GM12878 (cell line): Measurements from ENCODE around the gene ARF5. TPM values are rescaled to one million over a fixed set of nuclear protein-coding genes. Genes with fewer than 3 reads are reported as not detected.
A peak's percentile ranks its signal among the peaks of the same experiment; 100 is the strongest.

Experiments used
- ATAC-seq: fragments of 200-7000 bp; cut with Tn5 transposase; 3 replicates; pipeline ENCODE4 v1.9.1; 2020; ENCODE audit warnings: mild to moderate bottlenecking, moderate library complexity
- BruUV-seq: library from RNA; stranded (reverse); fragments of 400-500 nt; replicated peaks from 2 replicates; lab custom pipeline; 2021; lab: Mats Ljungman, UMichigan
- CTCF ChIA-PET: fragments of 300-600 bp; sonication (Branson Sonifier 250); formaldehyde crosslinking; extraction: SDS; loops from one replicate; lab custom pipeline; 2021; ENCODE audit warnings: inconsistent platforms; lab: Yijun Ruan, JAX
- POLR2A ChIA-PET: fragments of 350-600 bp; formaldehyde crosslinking; extraction: SDS; loops from one replicate; lab custom pipeline; 2021; ENCODE audit warnings: inconsistent platforms; lab: Charles Lee
- RAD21 ChIA-PET: fragments of 300-600 bp; sonication (Branson Sonifier 250); formaldehyde crosslinking; loops from one replicate; lab custom pipeline; 2023; ENCODE audit warnings: antibody characterized with exemption; ENCODE audit not compliant: unreplicated experiment; lab: Charles Lee
- SMC1A ChIA-PET: fragments of 300-600 bp; sonication (Branson Sonifier 250); formaldehyde crosslinking; loops from one replicate; lab custom pipeline; 2023; ENCODE audit not compliant: unreplicated experiment, uncharacterized antibody; lab: Charles Lee
- DNase-seq: peaks from one replicate; pipeline ENCODE4 v3.0.0-alpha.2; 2011; ENCODE audit warnings: low read depth, low spot score
- FAIRE-seq: peaks from 3 replicates; lab custom pipeline; 2011; peaks lifted over from hg19 to GRCh38; lab: Jason Lieb, UNC
- H2AFZ ChIP-seq: 2 replicates; pipeline ENCODE4 v1.6.0; 2011; ENCODE audit warnings: low read depth, low read length, control low read depth; ENCODE audit not compliant: control insufficient read depth
- H3K27ac ChIP-seq: 2 replicates; pipeline ENCODE4 v1.5.1; 2011; ENCODE audit warnings: control low read depth; ENCODE audit not compliant: control insufficient read depth, insufficient read depth
- H3K27me3 ChIP-seq, 2 experiments: replicated peaks in 1 of 2; 2 replicates each; pipeline versions ENCODE4 v1.6.0 to v1.6.1; 2011; ENCODE audit warnings: low read length in 1 of 2; ENCODE audit not compliant: control insufficient read depth in 2 of 2, insufficient read depth in 2 of 2
- H3K36me3 ChIP-seq, 2 experiments: 2 replicates each; pipeline ENCODE4 v1.5.1; 2011; ENCODE audit warnings: low read length in 1 of 2; ENCODE audit not compliant: control insufficient read depth in 2 of 2, insufficient read depth in 2 of 2
- H3K4me1 ChIP-seq: 2 replicates; pipeline ENCODE4 v1.6.1; 2011; ENCODE audit warnings: mild to moderate bottlenecking, low read length, moderate library complexity, mixed read lengths; ENCODE audit not compliant: control insufficient read depth, insufficient read depth
- H3K4me2 ChIP-seq: 2 replicates; pipeline ENCODE4 v1.6.0; 2011; ENCODE audit warnings: control low read depth; ENCODE audit not compliant: control insufficient read depth, insufficient read depth
- H3K4me3 ChIP-seq: fragments of 200-600 bp; sonication (generic); 2 replicates; pipeline ENCODE4 v1.5.1; 2016
- H3K79me2 ChIP-seq: 2 replicates; pipeline ENCODE4 v1.6.0; 2011; ENCODE audit warnings: low read length; ENCODE audit not compliant: control insufficient read depth, insufficient read depth
- H3K9ac ChIP-seq: 2 replicates; pipeline ENCODE4 v1.8.0; 2011; ENCODE audit warnings: low read length, control low read depth, mixed read lengths; ENCODE audit not compliant: control insufficient read depth, insufficient read depth
- H3K9me3 ChIP-seq: replicated peaks from 3 replicates; pipeline ENCODE4 v1.5.1; 2011; ENCODE audit warnings: mild to moderate bottlenecking, low read length; ENCODE audit not compliant: control insufficient read depth, insufficient read depth
- H4K20me1 ChIP-seq: 2 replicates; pipeline ENCODE4 v1.6.0; 2011; ENCODE audit not compliant: control insufficient read depth, insufficient read depth
- KDM1A ChIP-seq: fragments of 200-600 bp; sonication (generic); IDR thresholded peaks from 2 replicates; pipeline ENCODE4 v1.6.1; 2016; ENCODE audit warnings: borderline replicate concordance
- PAX8 ChIP-seq: fragments of 450-650 bp; IDR thresholded peaks from 2 replicates; pipeline ENCODE4 v1.6.1; 2017; ENCODE audit warnings: mild to moderate bottlenecking, moderate library complexity
- PML ChIP-seq: IDR thresholded peaks from 2 replicates; pipeline ENCODE4 v1.6.1; 2012; ENCODE audit warnings: low read length, inconsistent platforms
- RCOR1 ChIP-seq: conservative IDR thresholded peaks from 2 replicates; pipeline ENCODE4 v1.6.1; 2012; ENCODE audit warnings: low read depth, low read length, improper control_type of control experiment
- SPI1 ChIP-seq: IDR thresholded peaks from 2 replicates; pipeline ENCODE4 v1.6.1; 2011; ENCODE audit warnings: low read depth, mild to moderate bottlenecking, low read length, moderate library complexity, borderline replicate concordance; ENCODE audit not compliant: insufficient read depth
- WGBS: methylation state at CpG from one replicate; pipeline ENCODE4 v1.1.6; 2016; ENCODE audit warnings: low lambda C conversion rate; ENCODE audit not compliant: insufficient replicate concordance, insufficient coverage; ENCODE audit errors: missing lambda C conversion rate; 5-methylcytosine and 5-hydroxymethylcytosine counted together
- in situ Hi-C: fragments of 300-500 bp; cut with MboI; formaldehyde crosslinking; loops from 9 replicates; pipeline ENCODE4 v1.14.3; 2018; ENCODE audit warnings: mixed read lengths
- intact Hi-C: fragments of 100-400 bp; cut with micrococcal nuclease; formaldehyde crosslinking; loops from one replicate; pipeline ENCODE4 v1.14.2; 2022; ENCODE audit not compliant: unreplicated experiment
- polyA plus RNA-seq, 11 experiments: library from polyadenylated mRNA; depleted of rRNA in 4 of 11; unstranded in 6 of 11; stranded (reverse) in 5 of 11; fragments of >200 nt; fragmentation: Nextera tagmentation in 4 of 11; fragmentation: Illumina TruSeq in 1 of 11; extraction: Ambion mirVana in 4 of 11; extraction: Trizol in 1 of 11; gene quantifications; 1 replicate in 1 of 11; 2 replicates in 10 of 11; pipeline versions ENCODE4 v1.2.1 to v1.2.3, GENCODE V29; 2011 to 2016; ENCODE audit warnings: inconsistent platforms in 2 of 11, missing spikeins in 2 of 11, low read depth in 1 of 11
- total RNA-seq, 4 experiments: library from RNA; depleted of rRNA in 3 of 4; stranded (reverse); fragments of >200 nt in 3 of 4; fragmentation: Illumina TruSeq in 1 of 4; extraction: Trizol in 1 of 4; gene quantifications; 2 replicates each; pipeline versions ENCODE4 v1.2.1 to v1.2.3, GENCODE V29; 2013 to 2021
- TF ChIP-seq, protein P1 (sequence below): fragments of 450-650 bp; conservative IDR thresholded peaks from 2 replicates; pipeline ENCODE4 v1.6.1; 2017; ENCODE audit warnings: mild to moderate bottlenecking, moderate library complexity
- TF ChIP-seq, protein P2 (sequence below), 3 experiments: IDR thresholded peaks in 2 of 3; conservative IDR thresholded peaks in 1 of 3; 2 replicates each; pipeline ENCODE4 v1.5.1; 2011; ENCODE audit warnings: low read depth in 3 of 3, low read length in 3 of 3, mild to moderate bottlenecking in 3 of 3, control low read depth in 2 of 3, moderate library complexity in 2 of 3, inconsistent platforms in 1 of 3, mixed read lengths in 1 of 3; ENCODE audit not compliant: control insufficient read depth in 2 of 3, insufficient read depth in 1 of 3; ENCODE audit errors: extremely low read depth in 1 of 3

Gene ARF5
- total and polyA plus RNA-seq, 10 of the 15 experiments (the other 5 are each of a cell fraction or from before 2014, with no cell fraction given): 11.0 to 210 (median 131) TPM

DNA sequence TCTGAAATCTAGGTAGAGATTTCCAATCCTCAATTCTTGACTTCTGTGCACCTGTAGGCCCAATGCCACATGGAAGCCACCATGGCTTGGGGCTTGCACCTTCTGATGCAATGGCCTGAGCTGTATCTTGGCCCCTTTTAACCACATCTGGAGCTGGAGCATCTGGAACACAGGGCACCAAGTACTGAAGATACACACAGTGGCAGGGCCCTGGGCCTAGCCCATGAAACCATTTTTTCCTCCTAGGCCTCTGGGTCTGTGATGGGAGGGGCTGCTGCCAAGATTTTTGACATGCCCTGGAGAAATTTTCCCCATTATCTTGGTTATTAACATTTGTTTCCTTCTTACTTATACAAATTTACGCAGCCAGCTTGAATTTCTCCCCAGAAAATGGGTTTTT lies 41.9 kb upstream of the ARF5 start:
- no peak for FAIRE-seq
- H3K4me2 ChIP-seq: no peak overlapping the region
- H3K9me3 ChIP-seq: no peaks in the 10 kb centered on the region; the same call in 2 of the 3 replicates
- no peak overlapping the region for H3K27ac ChIP-seq
- H2AFZ ChIP-seq: no peak overlapping the region
- RAD21 ChIA-PET: no interaction called here
- in situ Hi-C loops: no loop called here
- no peak overlapping the region for H3K9ac ChIP-seq
- H3K36me3 ChIP-seq: no peaks in the 10 kb centered on the region
- TF ChIP-seq, protein P1, sequence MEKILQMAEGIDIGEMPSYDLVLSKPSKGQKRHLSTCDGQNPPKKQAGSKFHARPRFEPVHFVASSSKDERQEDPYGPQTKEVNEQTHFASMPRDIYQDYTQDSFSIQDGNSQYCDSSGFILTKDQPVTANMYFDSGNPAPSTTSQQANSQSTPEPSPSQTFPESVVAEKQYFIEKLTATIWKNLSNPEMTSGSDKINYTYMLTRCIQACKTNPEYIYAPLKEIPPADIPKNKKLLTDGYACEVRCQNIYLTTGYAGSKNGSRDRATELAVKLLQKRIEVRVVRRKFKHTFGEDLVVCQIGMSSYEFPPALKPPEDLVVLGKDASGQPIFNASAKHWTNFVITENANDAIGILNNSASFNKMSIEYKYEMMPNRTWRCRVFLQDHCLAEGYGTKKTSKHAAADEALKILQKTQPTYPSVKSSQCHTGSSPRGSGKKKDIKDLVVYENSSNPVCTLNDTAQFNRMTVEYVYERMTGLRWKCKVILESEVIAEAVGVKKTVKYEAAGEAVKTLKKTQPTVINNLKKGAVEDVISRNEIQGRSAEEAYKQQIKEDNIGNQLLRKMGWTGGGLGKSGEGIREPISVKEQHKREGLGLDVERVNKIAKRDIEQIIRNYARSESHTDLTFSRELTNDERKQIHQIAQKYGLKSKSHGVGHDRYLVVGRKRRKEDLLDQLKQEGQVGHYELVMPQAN: no peak
- TF ChIP-seq PML (no peak), PAX8 (no peak)
- TF ChIP-seq, all 136 proteins: peak for 0
- intact Hi-C loops: no loop called here
- no peak for DNase-seq
- CTCF ChIA-PET: no interaction called here
- POLR2A ChIA-PET: no interaction called here
- no peak for ATAC-seq
- H3K4me1 ChIP-seq: no peaks in the 10 kb centered on the region
- H3K4me3 ChIP-seq: no peak overlapping the region
- no peaks in the 10 kb centered on the region for H3K27me3 ChIP-seq
- WGBS: 0% methylated on average over 1 of the region's 1 CpG
- no peaks in the 10 kb centered on the region for H3K79me2 ChIP-seq
- SMC1A ChIA-PET: no interaction called here
- no TSS peak for BruUV-seq
- H4K20me1 ChIP-seq: no peaks in the 10 kb centered on the region

DNA sequence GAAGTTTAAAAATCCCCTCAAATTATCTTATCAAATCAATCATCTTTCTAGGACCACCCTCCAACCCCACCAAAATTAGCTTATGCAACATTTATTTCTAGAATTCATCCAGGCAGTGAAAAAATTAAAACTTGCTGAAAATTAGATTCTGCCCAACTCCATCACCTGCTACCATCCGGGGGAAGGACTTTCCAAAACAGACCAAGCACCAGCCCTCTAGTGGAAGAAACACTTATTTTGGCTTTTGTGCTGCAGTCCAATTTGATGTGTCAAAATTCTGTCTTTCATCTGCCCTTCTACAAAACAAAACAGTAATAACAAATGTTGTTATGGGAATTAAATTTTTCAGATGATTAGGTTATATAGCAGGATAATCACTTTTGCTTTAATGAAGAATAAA lies 38.0 kb upstream of the ARF5 start:
- POLR2A ChIA-PET: no interaction called here
- H3K9me3 ChIP-seq: no peaks in the 10 kb centered on the region; the same call in 2 of the 3 replicates
- H3K4me1 ChIP-seq: no peaks in the 10 kb centered on the region
- H3K27me3 ChIP-seq: no peaks in the 10 kb centered on the region
- no peaks in the 10 kb centered on the region for H4K20me1 ChIP-seq
- RAD21 ChIA-PET: no interaction called here
- H3K4me3 ChIP-seq: no peak overlapping the region
- SMC1A ChIA-PET: no interaction called here
- intact Hi-C loops (no loop called here), in situ Hi-C loops (no loop called here)
- BruUV-seq: no TSS peak
- CTCF ChIA-PET: no interaction called here
- FAIRE-seq (no peak), ATAC-seq (no peak), DNase-seq (no peak)
- WGBS: 18% methylated on average over 1 of the region's 1 CpG
- H3K36me3 ChIP-seq: no peaks in the 10 kb centered on the region
- no peak overlapping the region for H3K27ac ChIP-seq
- H3K79me2 ChIP-seq: no peaks in the 10 kb centered on the region
- H3K9ac ChIP-seq: no peak overlapping the region
- H3K4me2 ChIP-seq: no peak overlapping the region
- no peak overlapping the region for H2AFZ ChIP-seq
- TF ChIP-seq SPI1 (no peak), RCOR1 (no peak), KDM1A (no peak)
- TF ChIP-seq, protein P2, sequence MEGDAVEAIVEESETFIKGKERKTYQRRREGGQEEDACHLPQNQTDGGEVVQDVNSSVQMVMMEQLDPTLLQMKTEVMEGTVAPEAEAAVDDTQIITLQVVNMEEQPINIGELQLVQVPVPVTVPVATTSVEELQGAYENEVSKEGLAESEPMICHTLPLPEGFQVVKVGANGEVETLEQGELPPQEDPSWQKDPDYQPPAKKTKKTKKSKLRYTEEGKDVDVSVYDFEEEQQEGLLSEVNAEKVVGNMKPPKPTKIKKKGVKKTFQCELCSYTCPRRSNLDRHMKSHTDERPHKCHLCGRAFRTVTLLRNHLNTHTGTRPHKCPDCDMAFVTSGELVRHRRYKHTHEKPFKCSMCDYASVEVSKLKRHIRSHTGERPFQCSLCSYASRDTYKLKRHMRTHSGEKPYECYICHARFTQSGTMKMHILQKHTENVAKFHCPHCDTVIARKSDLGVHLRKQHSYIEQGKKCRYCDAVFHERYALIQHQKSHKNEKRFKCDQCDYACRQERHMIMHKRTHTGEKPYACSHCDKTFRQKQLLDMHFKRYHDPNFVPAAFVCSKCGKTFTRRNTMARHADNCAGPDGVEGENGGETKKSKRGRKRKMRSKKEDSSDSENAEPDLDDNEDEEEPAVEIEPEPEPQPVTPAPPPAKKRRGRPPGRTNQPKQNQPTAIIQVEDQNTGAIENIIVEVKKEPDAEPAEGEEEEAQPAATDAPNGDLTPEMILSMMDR (IDR thresholded peaks at IDR 0.05 in 2 of 3, conservative IDR thresholded peaks at IDR 0.05 in 1 of 3; ENCODE audit: control insufficient read depth in 2 of 3, extremely low read depth in 1 of 3, insufficient read depth in 1 of 3, low read depth in 3 of 3, low read length in 3 of 3): peak in 2 of 3 experiments; percentile 17 to 26; a peak in 1 of 6 replicates
